PC-9 (cell line): ENCODE measurements around the gene GSDME. TPM values are rescaled to one million over a fixed set of nuclear protein-coding genes. Genes with fewer than 3 reads are reported as not detected.

Experiments
- BruUV-seq: library from RNA; stranded (reverse); fragments of 400-500 nt; replicated peaks from 2 replicates; lab custom pipeline; 2021; lab: Mats Ljungman, UMichigan
- CTCF ChIA-PET: fragments of 300-600 bp; sonication (Branson Sonifier 250); formaldehyde crosslinking; loops from one replicate; lab custom pipeline; 2022; ENCODE audit warnings: antibody characterized with exemption; lab: Charles Lee
- POLR2A ChIA-PET: fragments of 300-600 bp; sonication (Branson Sonifier 250); formaldehyde crosslinking; loops from one replicate; lab custom pipeline; 2022; ENCODE audit warnings: antibody characterized with exemption; ENCODE audit not compliant: unreplicated experiment; lab: Charles Lee
- DNase-seq, 2 experiments: peaks; one replicate each; pipeline versions ENCODE4 v3.0.0 to v3.0.0-alpha.2; 2015 to 2022; ENCODE audit warnings: mixed read lengths in 1 of 2
- H2AFZ ChIP-seq: fragments of 200-600 bp; sonication (generic); 2 replicates; pipeline ENCODE4 v1.8.1; 2017; ENCODE audit warnings: antibody characterized with exemption
- H3F3A ChIP-seq: fragments of 200-600 bp; sonication (generic); 2 replicates; pipeline ENCODE4 v1.8.1; 2017; ENCODE audit warnings: antibody characterized with exemption, mild to moderate bottlenecking, low read depth; ENCODE audit not compliant: insufficient read depth
- H3K27ac ChIP-seq: fragments of 200-600 bp; sonication (generic); 2 replicates; pipeline ENCODE4 v1.6.1; 2016; ENCODE audit warnings: mixed run types
- H3K27me3 ChIP-seq: fragments of 200-600 bp; sonication (generic); 2 replicates; pipeline ENCODE4 v1.6.1; 2016; ENCODE audit warnings: low read depth, mixed run types; ENCODE audit not compliant: insufficient read depth
- H3K36me3 ChIP-seq: fragments of 200-600 bp; sonication (generic); 2 replicates; pipeline ENCODE4 v1.6.1; 2016; ENCODE audit warnings: low read depth, mixed run types
- H3K4me1 ChIP-seq: fragments of 200-600 bp; sonication (generic); replicated peaks from 2 replicates; pipeline ENCODE4 v1.6.1; 2016; ENCODE audit warnings: mixed run types; ENCODE audit not compliant: insufficient read depth
- H3K4me2 ChIP-seq: fragments of 200-600 bp; sonication (generic); 2 replicates; pipeline ENCODE4 v1.6.1; 2017; ENCODE audit warnings: mixed run types
- H3K4me3 ChIP-seq: fragments of 200-600 bp; sonication (generic); 2 replicates; pipeline ENCODE4 v1.6.1; 2016; ENCODE audit warnings: mixed run types
- H3K79me2 ChIP-seq: fragments of 200-600 bp; sonication (generic); 2 replicates; pipeline ENCODE4 v1.6.1; 2017; ENCODE audit warnings: low read depth, mixed run types
- H3K9me2 ChIP-seq: fragments of 200-600 bp; sonication (generic); 2 replicates; pipeline ENCODE4 v1.8.1; 2017; ENCODE audit warnings: mild to moderate bottlenecking; ENCODE audit not compliant: insufficient read depth
- H3K9me3 ChIP-seq: fragments of 200-600 bp; sonication (generic); 2 replicates; pipeline ENCODE4 v1.8.1; 2016; ENCODE audit warnings: low read depth; ENCODE audit not compliant: insufficient read depth
- H4K20me1 ChIP-seq: fragments of 200-600 bp; sonication (generic); 2 replicates; pipeline ENCODE4 v1.8.1; 2017; ENCODE audit not compliant: insufficient read depth
- CTCF ChIP-seq: fragments of 200-600 bp; sonication (generic); conservative IDR thresholded peaks from 2 replicates; pipeline ENCODE4 v1.6.1; 2017; ENCODE audit warnings: mixed run types, antibody characterized with exemption, mild to moderate bottlenecking, moderate library complexity
- EZH2 ChIP-seq: fragments of 200-600 bp; sonication (generic); IDR thresholded peaks from 2 replicates; pipeline ENCODE4 v1.8.0; 2017; ENCODE audit warnings: antibody characterized with exemption, low read depth
- intact Hi-C: fragments of 100-400 bp; cut with micrococcal nuclease; formaldehyde crosslinking; loops from one replicate; pipeline ENCODE4 v1.10.0; 2022; ENCODE audit not compliant: unreplicated experiment
- total RNA-seq: library from RNA; stranded (reverse); gene quantifications from 2 replicates; pipeline ENCODE4 v1.2.3, GENCODE V29; 2021

GSDME gene
- total RNA-seq, 1 experiment from 2014 or later, result 11.5 TPM

GRCh38 chr7:24656608-24657007, 100.7 kb downstream of the GSDME start:
- Histone ChIP-seq H3K27ac (no peak overlapping the region), H4K20me1 (no peaks in the 10 kb centered on the region), H3K79me2 (no peaks in the 10 kb centered on the region), H3K9me3 (no peaks in the 10 kb centered on the region), H2AFZ (no peak overlapping the region), H3K27me3 (no peaks in the 10 kb centered on the region), H3K36me3 (no peaks in the 10 kb centered on the region; the same call in 1 of the 2 replicates), H3F3A (no peaks in the 10 kb centered on the region), H3K4me1 (no peaks in the 10 kb centered on the region), H3K4me2 (no peak overlapping the region), H3K4me3 (no peak overlapping the region), H3K9me2 (no peaks in the 10 kb centered on the region)
- intact Hi-C loops, result no loop called here
- POLR2A ChIA-PET, result no interaction called here
- no TSS peak for BruUV-seq
- DNase-seq, result no peak
- CTCF ChIA-PET, result no interaction called here
- TF ChIP-seq CTCF, result no peak
- TF ChIP-seq EZH2, result no peak

GRCh38 chr7:24654305-24654704, 103.0 kb downstream of the GSDME start:
- ChIA-PET CTCF (no interaction called here), POLR2A (no interaction called here)
- no peak for DNase-seq
- Histone ChIP-seq H4K20me1 (no peaks in the 10 kb centered on the region), H3K4me1 (no peaks in the 10 kb centered on the region), H3K36me3 (peaks cover 6% of the 10 kb centered on the region; the same call in 1 of the 2 replicates), H3K27ac (no peak overlapping the region), H3K9me2 (no peaks in the 10 kb centered on the region), H2AFZ (no peak overlapping the region), H3K4me2 (no peak overlapping the region), H3K79me2 (no peaks in the 10 kb centered on the region), H3K27me3 (no peaks in the 10 kb centered on the region), H3K4me3 (no peak overlapping the region), H3F3A (no peaks in the 10 kb centered on the region), H3K9me3 (no peaks in the 10 kb centered on the region)
- no peak for TF ChIP-seq EZH2
- TF ChIP-seq CTCF, result no peak
- intact Hi-C loops, result no loop called here
- BruUV-seq, result no TSS peak

- Histone ChIP-seq H3K9me2 (no peaks in the 10 kb centered on the region), H3K79me2 (no peaks in the 10 kb centered on the region), H3K4me2 (no peak overlapping the region), H3K4me3 (no peak overlapping the region), H3K27me3 (no peaks in the 10 kb centered on the region), H2AFZ (no peak overlapping the region), H3K36me3 (peaks cover 6% of the 10 kb centered on the region; the same call in 1 of the 2 replicates), H3K27ac (no peak overlapping the region), H3K4me1 (no peaks in the 10 kb centered on the region), H3K9me3 (no peaks in the 10 kb centered on the region), H3F3A (no peaks in the 10 kb centered on the region), H4K20me1 (no peaks in the 10 kb centered on the region)
- intact Hi-C loops, result no loop called here
- BruUV-seq, result no TSS peak
- ChIA-PET CTCF (interaction anchor here (0.7 kb wide), 1 partner anchor 10 kb away, joined by 4 read pairs; no protein-coding TSS in a partner anchor), POLR2A (no interaction called here)
- TF ChIP-seq EZH2, result no peak
- no peak for TF ChIP-seq CTCF
- DNase-seq, result no peak
Observed at GRCh38 chr7:24653316-24654085, 103.8 kb downstream of the GSDME start.
